GM18868 (cell line): ENCODE data around the gene GAS6.

Experiments used
- ATAC-seq: cut with Tn5 transposase; IDR thresholded peaks from one replicate; pipeline ENCODE4 v1.9.1; 2021; ENCODE audit warnings: mild to moderate bottlenecking, moderate library complexity; ENCODE audit not compliant: unreplicated experiment

GAS6 gene

DNA sequence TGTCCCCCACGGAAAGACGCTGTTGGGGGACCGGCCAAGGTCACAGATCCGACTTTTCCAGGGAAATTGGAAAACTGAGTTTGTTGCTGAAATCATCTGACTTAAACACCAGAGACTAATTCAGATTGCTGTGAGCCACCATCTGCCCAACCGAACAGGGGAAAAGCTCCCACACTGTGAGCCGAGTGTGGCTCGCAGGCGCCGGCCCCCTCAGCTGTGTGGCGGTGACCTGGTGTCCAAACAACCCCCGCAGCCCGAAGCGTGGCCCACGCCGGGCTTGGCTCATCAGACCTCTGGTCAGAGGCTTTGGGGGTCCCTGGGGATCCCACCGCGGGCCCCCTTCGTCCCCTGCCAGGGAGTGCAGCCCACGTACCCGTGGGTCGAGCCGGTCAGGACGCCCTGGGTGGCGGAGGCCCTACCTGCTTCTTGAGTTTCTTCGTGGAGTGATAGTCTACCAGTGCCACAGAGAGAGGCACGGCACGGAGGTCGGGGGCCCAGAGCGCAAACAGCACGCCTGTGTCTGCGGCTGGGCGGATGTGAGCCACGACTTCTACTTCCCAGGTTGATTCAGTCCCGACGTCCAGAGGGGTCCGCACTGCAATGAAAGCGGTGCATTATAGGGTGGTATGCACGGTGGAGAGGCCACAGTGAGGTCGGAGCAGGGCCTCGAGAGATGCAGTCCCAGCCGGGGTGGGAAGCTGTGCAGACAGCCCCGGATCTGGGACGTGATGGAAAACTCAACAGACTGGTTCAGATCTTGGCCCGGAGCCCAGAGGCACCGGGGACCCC is 40.7 kb downstream of the GAS6 start:
- ATAC-seq, result no peak

DNA sequence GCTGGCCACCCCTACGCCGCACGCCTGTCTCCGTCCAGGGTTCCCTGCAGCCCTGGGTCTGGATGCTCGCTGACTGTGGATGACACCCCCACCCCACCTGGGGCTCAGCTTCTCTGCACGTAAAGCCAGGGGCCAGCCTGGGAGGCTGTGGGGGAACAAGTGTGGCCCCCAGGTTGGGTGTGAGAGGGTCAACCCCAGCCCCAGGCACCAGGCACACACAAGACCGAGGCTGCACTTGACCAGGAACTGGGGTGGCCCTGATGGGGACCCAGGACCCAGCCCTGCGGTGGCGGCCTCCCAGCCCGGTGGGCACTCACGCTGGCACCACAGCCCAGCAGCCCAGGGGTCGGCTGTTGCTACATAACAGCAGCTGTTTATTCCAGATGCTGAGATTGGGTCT is 41.6 kb downstream of the GAS6 start:
- ATAC-seq, result no peak

DNA sequence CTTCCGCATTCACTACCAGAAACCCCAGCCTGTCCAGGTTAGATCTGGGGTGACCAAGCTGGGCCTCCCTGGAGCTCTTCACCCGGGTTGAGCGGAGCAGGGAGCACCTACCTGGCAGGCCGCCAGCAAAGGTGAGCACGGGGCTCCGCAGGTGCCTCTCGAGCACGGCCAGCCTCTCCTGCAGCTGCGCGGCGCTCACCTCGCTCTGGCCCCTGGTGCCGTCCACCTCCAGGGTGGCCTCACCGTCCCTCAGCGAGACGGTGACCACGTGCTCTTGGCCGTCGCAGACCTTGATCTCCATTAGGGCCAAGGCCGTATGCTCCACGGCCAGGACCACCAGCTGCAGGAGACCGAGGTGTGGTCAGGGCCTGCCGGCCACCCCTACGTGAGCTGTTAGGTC is 42.0 kb downstream of the GAS6 start:
- no peak for ATAC-seq

DNA sequence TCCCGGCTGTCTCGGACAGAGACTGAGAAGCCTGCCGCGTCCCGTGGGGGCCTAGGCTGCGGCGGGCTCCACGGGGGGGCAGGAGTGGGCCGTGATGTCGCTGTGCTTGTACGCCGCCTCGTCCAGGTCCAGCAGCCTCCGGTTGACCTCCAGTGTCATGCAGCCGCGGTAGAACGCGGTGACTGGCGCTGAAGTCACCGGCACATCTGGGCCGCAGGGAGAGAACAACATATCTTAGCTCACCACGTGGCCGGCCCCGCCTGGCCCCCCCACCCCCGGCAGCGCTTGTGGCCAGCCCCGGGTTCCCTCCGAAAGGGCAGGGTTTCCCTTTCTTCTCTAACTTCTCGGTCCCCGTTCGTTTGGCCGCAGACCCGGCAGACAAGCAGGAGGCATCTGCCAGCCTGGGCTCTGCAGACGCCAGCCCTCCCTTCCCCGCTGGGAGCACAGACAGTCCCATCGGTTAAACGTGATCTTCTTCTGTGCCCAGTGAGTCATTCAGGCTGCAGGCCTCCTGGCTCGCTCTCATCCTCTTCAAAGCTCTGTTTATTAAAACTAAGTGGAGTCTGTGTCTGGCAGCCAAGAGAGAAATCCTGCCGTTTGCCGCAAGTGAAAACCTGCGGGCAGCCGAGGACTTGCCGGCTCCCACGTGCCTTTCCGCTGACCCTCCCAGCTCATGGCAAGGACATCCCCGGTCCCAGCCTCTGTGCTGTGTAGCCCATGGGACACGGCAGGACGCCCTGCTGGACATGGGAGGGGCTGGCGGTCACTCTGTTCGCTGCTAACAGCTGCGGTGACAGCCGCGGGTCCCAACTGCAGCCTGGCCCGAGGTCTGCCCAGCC is 42.8 kb downstream of the GAS6 start:
- ATAC-seq, result no peak

DNA sequence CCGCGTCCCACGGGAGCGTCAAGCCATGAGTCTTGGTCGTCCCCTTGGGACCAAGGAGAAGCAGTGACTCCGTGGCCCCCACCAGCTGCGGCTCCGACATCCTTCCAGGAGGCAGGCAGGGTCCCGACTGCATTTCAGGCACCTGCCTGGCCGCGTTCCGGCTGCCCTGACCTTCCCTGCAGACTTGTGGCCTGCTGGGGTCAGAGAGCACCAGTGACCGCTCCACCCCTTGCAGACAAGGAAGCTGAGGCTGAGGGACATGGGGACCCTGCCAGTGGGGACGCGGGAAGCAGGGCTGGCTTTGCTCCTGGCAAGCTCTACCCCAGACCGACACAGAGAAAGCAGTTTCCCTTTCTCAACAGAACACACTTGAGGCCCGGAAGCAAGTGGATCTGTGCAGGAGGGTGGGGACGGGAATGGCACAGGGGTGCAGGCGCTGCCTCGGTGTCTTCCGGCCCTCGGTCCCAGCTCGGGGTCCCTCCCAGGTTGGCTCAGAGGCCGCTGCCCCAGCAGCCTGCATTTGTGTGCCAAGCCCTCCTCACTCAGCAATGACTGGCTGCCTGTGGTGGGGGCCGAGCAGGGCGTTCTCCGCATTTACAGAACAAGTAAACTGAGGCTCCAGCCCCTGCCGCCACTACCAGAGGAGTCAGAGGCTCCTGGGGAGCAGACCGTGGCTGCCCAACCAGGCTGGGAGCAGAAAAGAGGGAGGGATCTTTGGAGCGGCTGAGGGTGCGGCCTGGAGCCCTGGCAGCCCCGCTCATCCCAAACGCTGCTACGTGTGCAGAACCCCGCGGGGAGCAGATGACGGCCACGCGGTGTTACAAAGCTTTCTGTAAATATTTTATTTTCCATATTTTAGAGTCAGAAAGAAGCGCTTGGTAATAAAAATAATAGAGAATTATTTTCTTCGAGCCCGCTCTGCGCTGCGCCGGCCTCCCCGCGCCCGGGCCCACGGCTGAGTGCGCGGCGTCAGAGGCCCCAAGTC is 43.9 kb downstream of the GAS6 start:
- ATAC-seq, result no peak

DNA sequence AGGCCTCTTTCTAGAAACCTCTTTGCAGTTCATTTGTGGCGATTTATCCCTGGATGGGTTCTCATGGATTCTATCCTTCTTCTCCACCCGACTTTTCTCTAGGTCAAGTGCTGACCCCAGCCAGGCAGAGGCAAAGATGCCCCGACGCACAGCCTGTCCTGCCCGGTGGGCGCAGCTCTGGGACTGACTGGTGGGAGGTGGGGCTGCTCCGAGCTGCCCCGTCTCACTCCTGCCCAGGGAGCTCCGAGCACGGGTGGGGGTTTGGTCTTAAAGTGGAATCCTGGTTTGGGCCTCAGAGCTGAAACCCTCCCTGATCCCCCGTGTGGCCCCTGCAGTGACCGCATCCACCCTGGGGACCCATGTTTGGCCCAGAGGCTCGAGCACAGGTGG is 44.5 kb downstream of the GAS6 start:
- ATAC-seq, result no peak

DNA sequence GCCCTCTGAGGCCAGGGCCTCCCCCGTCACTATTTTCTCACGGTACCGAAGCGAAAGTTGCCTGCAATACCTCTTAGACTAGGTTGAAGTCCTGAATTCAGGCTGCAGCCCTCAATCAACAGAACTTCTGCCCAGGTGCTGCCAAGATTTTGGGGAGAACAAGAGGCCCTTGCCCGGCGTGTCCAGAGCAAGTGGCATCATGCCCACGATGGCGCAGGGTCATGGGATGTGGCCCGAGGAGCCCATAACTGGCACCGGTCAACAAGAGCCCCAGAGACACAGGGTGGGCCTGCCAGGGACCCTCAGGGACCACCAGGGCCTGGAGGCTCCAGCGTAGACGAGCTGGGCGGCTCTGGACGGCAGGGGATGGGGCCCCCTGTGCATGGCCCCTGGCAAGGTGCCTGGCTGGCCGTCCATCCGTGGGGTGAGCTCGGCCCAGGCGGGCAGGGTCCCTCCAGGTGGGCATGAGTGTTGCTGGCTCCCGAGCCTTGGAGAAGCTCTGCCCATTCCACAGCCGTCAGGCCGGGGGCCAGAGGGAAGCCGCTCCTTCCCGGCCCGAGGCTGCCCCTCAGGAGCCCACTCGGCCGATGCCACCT is 45.1 kb downstream of the GAS6 start:
- no peak for ATAC-seq

DNA sequence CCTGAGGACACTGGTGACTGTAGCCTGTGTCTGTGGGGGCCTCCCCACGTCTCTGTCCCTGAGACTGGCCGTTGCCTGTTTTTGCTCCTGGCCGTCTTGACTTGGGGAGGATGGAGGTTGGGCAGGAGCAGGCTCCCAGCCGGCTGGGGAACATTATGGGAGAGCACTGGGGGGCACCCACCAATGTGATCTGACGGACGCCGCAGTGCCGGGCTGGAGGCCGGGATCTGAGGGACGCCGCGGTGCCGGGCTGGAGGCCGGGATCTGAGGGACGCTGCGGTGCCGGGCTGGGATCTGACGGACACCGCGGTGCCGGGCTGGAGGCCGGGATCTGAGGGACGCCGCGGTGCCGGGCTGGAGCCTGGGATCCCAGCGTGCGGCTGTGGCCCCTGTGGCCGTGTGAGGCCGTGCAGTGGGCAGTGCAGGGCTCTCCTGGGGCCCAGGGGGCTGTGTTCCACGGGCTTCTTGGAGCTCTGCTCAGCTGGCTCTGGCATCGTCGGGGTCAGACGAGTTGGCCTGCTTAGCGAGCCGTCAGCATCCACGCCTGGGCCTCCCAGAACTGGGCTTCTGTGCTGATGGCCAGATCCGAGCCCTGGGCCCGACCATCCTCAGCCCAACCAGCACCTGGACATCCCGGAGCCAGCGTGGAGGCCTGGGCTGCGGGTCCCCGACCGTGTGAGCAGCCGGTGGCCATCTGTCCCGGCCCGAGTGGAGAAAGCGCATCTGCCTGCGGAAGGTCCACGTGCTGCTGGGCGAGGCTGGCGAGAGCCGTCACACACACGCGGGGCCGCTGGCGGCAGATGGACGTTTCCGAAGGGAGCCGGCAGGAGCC is 45.8 kb downstream of the GAS6 start:
- no peak for ATAC-seq

DNA sequence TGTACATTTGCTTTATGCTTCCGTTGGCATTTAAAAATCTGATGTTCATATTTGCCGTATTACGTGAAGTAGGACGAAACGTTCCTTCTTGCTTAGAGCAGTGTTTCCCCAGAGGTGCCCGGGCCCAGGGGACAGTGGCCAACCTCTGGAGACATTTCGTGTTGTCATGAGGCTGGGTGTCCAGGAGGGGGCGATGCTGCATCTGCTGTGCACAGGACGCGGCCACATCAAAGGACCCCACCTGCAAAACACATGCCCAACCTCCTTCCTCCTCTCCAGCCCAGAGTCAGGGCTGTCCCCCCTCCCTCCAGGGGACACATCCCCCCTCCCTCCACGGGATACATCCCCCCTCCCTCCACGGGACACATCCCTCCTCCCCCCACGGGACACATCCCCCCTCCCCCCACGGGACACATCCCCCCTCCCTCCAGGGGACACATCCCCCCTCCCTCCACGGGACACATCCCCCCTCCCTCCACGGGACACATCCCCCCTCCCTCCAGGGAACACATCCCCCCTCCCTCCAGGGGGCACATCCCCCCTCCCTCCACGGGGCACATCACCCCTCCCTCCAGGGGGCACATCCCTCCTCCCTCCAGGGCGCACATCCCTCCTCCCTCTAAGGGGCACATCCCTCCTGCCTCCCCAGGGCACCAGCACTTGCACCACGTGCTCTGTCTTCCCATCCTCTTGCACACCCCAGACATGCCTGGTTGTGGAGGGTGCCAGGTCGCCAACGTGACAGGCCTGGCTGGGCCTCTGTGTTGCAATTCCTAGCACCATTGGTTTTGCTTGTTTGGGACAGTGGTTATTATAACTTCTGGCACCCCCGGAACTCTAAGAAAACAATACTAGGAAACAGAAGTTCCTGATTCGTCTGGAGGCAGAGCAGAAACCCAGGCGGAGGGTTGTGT is 46.7 kb downstream of the GAS6 start:
- peak; percentile 71 for ATAC-seq

DNA sequence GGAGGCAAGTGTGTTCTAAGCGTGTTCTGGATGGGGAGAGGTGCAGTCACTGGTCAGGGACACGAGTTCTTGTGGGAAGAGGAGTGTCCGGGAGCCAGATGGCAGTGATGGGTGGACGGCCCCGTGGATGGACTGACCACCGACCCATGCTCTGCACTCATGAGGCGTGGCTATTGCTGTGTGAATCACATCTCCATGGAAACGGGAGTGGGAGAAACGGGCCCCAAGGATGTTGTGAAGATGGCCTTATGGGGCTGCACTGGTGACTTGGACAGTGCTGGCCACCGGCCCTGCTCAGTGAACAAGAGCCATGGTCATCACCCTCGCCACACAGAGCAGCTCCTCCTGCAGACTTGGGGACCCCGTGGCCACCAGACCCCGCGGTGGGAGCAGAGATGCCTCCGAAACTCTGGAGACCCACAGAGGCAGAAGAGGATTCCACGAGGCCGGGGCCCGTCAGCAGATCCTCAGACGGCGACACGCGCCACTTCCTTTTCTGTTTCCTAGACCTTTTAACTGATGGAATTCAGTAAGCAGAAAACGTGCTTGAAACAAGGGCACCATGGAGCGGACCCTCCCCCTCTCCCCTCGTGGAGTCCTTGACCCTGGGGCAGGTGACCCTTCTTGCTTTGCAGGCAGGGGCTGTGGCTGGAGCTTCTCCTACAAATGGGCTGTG is 47.5 kb downstream of the GAS6 start:
- no peak for ATAC-seq

DNA sequence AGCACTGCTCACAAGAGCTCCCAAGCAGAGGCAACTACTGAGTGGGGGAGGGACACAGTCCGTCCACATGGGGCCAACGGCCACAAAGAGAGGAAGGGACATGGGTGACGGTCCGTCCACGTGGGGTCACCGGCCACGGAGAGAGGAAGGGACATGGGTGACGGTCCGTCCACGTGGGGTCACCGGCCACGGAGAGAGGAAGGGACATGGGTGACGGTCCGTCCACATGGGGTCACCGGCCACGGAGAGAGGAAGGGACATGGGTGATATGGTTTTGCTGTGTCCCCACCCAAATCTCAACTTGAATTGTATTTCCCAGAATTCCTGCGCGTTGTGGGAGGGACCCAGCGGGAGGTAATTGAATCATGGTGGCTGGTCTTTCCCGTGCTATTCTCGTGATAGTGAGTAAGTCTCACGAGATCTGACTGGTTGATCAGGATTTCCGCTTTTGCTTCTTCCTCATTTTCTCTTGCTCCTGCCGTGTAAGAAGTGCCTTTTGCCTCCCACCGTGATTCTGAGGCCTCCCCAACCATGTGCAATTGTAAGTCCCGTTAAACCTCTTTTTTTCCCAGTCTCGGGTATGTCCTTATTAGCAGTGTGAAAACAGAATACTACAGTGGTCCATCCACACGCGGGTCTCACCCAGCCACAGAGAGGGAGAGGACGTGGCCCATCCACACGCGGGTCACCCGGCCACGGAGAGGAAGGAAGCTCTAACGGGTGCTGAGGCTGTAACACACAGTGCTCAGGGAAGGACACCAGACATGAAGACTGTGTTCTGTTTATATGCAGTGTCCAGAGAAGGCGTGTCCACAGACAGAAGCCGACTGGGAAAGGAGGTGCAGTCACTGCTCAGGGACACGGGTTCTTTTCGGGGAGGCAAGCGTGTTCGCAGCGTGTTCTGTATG is 48.5 kb downstream of the GAS6 start:
- ATAC-seq, result peak; percentile 48

DNA sequence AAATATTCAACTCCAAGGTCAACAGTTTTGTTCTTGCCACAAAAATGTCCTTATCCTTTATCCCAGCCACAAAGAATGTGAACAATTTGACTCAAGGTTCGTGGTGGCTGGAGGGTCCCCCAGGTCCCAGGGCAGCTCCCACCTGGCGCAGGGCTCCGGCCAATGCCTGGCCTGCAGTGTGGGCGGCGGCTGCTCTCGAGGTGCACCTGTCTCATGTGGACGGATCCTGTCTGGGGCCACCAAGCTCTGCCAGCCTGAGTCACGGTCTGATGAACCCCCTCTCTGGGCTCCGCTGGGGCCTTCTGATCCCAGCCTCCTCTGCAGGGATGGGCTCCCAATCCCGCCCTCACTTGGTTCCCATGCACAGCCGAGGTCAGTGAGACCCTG is 49.4 kb downstream of the GAS6 start:
- no peak for ATAC-seq

DNA sequence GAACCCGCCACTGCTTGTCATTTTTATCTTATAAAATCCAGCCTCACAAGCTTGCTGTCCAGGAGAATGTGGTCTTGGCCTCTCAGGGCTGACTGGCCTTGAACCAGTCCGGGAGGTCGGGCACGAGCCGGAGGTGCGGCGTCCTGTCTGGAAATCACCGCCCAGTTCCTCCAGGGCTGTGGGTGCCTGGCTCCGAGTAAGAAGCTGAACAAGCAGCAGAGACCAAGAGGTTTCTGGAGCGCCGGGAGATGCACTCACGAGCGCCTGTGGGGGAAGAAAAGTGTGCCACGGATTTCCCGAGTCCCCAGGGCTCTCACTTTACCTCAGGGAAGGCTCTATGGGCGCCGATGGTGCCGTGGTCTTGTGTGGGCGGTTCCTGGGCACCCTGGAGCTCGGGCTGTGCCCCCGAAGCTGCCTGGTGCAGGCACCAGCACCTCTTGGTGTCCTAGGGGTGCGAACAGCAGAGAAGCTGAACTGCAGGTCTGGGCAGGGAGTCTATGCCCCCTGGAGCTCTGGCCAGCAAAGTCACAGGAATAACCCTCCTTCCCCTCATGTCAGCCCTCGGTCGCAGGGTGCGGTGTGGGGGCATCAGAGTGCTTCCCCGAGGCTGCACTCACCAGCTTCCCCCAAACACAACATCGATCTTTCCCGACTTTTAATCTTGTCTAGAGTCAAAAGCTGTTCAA is 50.0 kb downstream of the GAS6 start:
- ATAC-seq, result no peak

DNA sequence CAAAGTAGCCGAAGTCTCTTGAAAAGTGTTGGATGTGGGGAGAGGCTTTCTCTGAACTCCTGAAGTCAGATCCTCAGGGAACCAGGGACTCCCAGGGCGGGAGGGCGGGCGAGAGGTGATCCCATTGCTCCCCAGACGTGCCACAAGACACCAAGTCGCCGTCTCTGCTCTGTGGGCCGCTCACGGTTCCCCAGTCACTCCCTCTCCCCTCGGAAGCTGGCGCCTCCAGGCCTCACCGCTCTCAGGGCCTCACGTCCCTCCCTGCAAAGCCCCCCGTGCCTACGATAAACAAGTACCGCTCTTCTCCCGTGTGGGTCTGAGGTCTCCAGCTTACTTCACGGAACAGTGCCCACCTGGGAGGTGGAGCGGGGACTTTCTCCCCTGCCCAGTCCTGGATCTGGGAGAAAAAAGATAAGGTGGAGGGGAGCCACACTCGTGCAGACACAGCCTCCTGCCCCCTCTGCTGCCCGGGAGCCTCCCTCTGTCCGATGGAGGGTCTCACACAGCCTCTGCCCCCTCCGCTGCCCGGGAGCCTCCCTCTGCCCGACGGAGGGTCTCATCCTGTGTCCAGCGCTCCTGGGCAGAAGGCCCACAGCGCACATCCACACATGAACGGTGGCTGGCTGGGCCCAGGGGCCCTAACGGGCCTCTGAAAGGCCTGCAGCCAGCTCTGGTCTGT is 50.7 kb downstream of the GAS6 start:
- no peak for ATAC-seq

DNA sequence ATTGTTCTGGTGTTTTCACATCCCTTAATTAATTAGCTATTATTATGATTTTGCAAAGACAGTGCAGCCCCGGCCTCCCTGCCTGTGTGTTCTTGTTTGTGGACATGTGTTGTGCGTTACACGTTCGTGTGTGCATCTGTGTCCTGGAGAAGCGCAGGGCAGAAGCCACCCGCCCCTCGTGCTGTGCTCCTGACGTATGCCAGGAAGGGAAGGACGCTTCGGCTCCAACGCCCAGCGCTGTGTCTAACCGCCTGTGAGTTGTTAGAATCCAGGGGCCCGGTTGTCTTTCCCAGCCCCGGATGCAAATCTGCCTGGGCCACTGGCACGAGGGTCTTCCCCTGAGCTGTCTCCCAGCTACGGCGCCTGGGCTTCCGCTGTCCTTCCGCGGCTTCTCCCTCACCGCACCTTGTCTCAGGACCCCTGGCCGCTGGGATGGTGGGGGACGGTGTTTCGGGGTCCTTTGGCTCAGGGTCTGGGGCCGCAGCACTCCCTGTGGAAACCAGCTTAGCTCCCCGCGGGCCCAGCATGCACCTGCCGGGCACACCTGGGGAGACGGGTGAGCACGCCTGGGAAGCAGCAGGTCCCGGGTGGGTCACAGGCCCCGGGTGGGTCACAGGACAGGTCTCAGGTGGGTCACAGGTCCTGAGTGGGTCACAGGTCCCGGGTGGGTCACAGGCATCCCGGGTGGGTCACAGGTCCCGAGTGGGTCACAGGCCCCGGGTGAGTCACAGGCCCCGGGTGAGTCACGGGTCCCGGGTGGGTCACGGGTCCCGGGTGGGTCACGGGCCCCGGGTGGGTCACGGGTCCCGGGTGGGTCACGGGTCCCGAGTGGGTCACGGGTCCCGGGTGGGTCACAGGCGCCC is 51.5 kb downstream of the GAS6 start:
- no peak for ATAC-seq
